Measurements from ENCODE around the gene ESYT2.

ESYT2 gene

GRCh38 chr7:158861004-158861787, 31.9 kb upstream of the ESYT2 start:
- no peak for TF ChIP-seq CTCF (conservative IDR thresholded peaks at IDR 0.05; ENCODE audit: low read depth, low read length)
- no peak overlapping the region for H3K4me3 ChIP-seq (ENCODE audit: low read length)
- no peak for DNase-seq (ENCODE audit: low read depth)

- no peak for TF ChIP-seq CTCF (conservative IDR thresholded peaks at IDR 0.05; ENCODE audit: low read depth, low read length)
- H3K4me3 ChIP-seq (ENCODE audit: low read length) = no peak overlapping the region
- no peak for DNase-seq (ENCODE audit: low read depth)
Measured at GRCh38 chr7:158860394-158860793, 31.1 kb upstream of the ESYT2 start.

GRCh38 chr7:158858592-158859503, 29.5 kb upstream of the ESYT2 start:
- TF ChIP-seq CTCF (conservative IDR thresholded peaks at IDR 0.05; ENCODE audit: low read depth, low read length) = no peak
- DNase-seq (ENCODE audit: low read depth) = no peak
- no peak overlapping the region for H3K4me3 ChIP-seq (ENCODE audit: low read length)

- TF ChIP-seq CTCF (conservative IDR thresholded peaks at IDR 0.05; ENCODE audit: low read depth, low read length) = no peak
- DNase-seq (ENCODE audit: low read depth) = no peak
- H3K4me3 ChIP-seq (ENCODE audit: low read length) = peak overlapping the region; percentile 86
Measured at GRCh38 chr7:158856883-158857668, 27.8 kb upstream of the ESYT2 start.

GRCh38 chr7:158854681-158855081, 25.4 kb upstream of the ESYT2 start:
- DNase-seq (ENCODE audit: low read depth) = no peak
- H3K4me3 ChIP-seq (ENCODE audit: low read length) = no peak overlapping the region
- no peak for TF ChIP-seq CTCF (conservative IDR thresholded peaks at IDR 0.05; ENCODE audit: low read depth, low read length)

- no peak for DNase-seq (ENCODE audit: low read depth)
- H3K4me3 ChIP-seq (ENCODE audit: low read length) = no peak overlapping the region
- no peak for TF ChIP-seq CTCF (conservative IDR thresholded peaks at IDR 0.05; ENCODE audit: low read depth, low read length)
Measured at GRCh38 chr7:158850545-158851102, 21.3 kb upstream of the ESYT2 start.
